GM18517 (cell line): Measurements from ENCODE around the gene MYOZ2.

Experiments used
- ATAC-seq: cut with Tn5 transposase; IDR thresholded peaks from one replicate; pipeline ENCODE4 v1.9.1; 2021; ENCODE audit warnings: mild to moderate bottlenecking, moderate library complexity; ENCODE audit not compliant: unreplicated experiment

The MYOZ2 gene

GRCh38 chr4:119135721-119136121 lies at the start of gene MYOZ2:
TSS of gene MYOZ2 (plus strand) at chr4:119135832. CDS start at chr4:119136526, 694 bp downstream.
- no peak for ATAC-seq

- no peak for ATAC-seq
These were observed 48.5 kb upstream of the MYOZ2 start for GRCh38 chr4:119087121-119087520.

- no peak for ATAC-seq
These were observed 48.0 kb upstream of the MYOZ2 start for GRCh38 chr4:119087656-119088055.

- ATAC-seq, result no peak
These were observed 42.4 kb upstream of the MYOZ2 start for GRCh38 chr4:119093042-119093827.

- ATAC-seq, result no peak
These were observed 38.2 kb upstream of the MYOZ2 start for GRCh38 chr4:119097282-119097900.

- no peak for ATAC-seq
These were observed 37.3 kb upstream of the MYOZ2 start for GRCh38 chr4:119098306-119098705.

GRCh38 chr4:119099227-119099810 lies 36.3 kb upstream of the MYOZ2 start:
- ATAC-seq, result no peak

- ATAC-seq, result no peak
These were observed 35.0 kb upstream of the MYOZ2 start for GRCh38 chr4:119100655-119101054.

GRCh38 chr4:119103263-119103662 lies 32.4 kb upstream of the MYOZ2 start:
- no peak for ATAC-seq

GRCh38 chr4:119104644-119105273 lies 30.9 kb upstream of the MYOZ2 start:
- ATAC-seq, result no peak

- ATAC-seq, result no peak
These were observed 30.0 kb upstream of the MYOZ2 start for GRCh38 chr4:119105605-119106004.

- no peak for ATAC-seq
These were observed 29.3 kb upstream of the MYOZ2 start for GRCh38 chr4:119106036-119107000.

GRCh38 chr4:119110121-119110520 lies 25.5 kb upstream of the MYOZ2 start:
- no peak for ATAC-seq

- ATAC-seq, result no peak
These were observed 24.3 kb upstream of the MYOZ2 start for GRCh38 chr4:119111296-119111695.

- no peak for ATAC-seq
These were observed 22.5 kb upstream of the MYOZ2 start for GRCh38 chr4:119113033-119113655.

GRCh38 chr4:119116021-119116420 lies 19.6 kb upstream of the MYOZ2 start:
- no peak for ATAC-seq

GRCh38 chr4:119116925-119117900 lies 18.4 kb upstream of the MYOZ2 start:
- no peak for ATAC-seq

- ATAC-seq, result no peak
These were observed 17.2 kb upstream of the MYOZ2 start for GRCh38 chr4:119118397-119118796.

- ATAC-seq, result no peak
These were observed 11.3 kb upstream of the MYOZ2 start for GRCh38 chr4:119124352-119124751.
